Measurements from ENCODE around the gene CNPPD1. TPM values are rescaled to one million over a fixed set of nuclear protein-coding genes. Genes with fewer than 3 reads are reported as not detected.

Gene CNPPD1
- total RNA-seq, 1 experiment from 2014 or later = 38.2 TPM

DNA sequence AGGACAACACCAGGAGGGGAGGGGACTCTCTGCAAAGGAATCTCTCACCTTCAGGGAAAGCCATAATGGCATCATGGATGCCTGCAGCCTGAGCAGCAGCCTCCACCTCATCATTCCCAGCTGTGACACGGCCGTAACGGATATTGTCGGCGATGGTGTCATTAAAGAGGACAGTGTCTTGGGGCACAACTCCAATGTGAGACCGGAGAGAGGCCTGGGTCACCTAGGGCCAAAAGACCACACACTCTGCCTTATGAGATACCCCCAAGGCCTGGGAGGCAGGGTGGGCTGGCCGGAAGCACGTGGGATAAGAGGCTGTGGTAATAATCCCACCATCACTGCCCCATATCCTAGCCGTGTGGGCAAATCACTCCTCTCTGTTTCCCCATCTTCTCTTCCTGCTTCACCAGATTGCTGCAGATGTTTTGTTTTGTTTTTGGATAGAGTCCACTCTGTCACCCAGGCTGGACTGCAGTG lies 34.2 kb upstream of the CNPPD1 start:
- no peak overlapping the region for H3K9ac ChIP-seq (ENCODE audit: low read length)
- no peaks in the 10 kb centered on the region for H3K9me2 ChIP-seq (replicated peaks; ENCODE audit: low read length)
- peaks cover 19% of the 10 kb centered on the region for H3K4me1 ChIP-seq (ENCODE audit: insufficient read depth, low read length)
- H3K79me2 ChIP-seq (ENCODE audit: low read length) = peaks cover 6% of the 10 kb centered on the region; the same call in 1 of the 2 replicates
- no peak overlapping the region for H2AFZ ChIP-seq (ENCODE audit: low read length)
- BruUV-seq (replicated peaks) = no TSS peak
- peak; percentile 0 for DNase-seq
- no peaks in the 10 kb centered on the region for H3F3A ChIP-seq (ENCODE audit: low read length, unreplicated experiment)
- no peak for ATAC-seq
- H3K27ac ChIP-seq (ENCODE audit: low read length) = no peak overlapping the region
- CTCF ChIA-PET = interaction anchor here (0.6 kb wide), 1 partner anchor 94 kb away, joined by 3 read pairs; no protein-coding TSS in a partner anchor
- TF ChIP-seq, protein P1, sequence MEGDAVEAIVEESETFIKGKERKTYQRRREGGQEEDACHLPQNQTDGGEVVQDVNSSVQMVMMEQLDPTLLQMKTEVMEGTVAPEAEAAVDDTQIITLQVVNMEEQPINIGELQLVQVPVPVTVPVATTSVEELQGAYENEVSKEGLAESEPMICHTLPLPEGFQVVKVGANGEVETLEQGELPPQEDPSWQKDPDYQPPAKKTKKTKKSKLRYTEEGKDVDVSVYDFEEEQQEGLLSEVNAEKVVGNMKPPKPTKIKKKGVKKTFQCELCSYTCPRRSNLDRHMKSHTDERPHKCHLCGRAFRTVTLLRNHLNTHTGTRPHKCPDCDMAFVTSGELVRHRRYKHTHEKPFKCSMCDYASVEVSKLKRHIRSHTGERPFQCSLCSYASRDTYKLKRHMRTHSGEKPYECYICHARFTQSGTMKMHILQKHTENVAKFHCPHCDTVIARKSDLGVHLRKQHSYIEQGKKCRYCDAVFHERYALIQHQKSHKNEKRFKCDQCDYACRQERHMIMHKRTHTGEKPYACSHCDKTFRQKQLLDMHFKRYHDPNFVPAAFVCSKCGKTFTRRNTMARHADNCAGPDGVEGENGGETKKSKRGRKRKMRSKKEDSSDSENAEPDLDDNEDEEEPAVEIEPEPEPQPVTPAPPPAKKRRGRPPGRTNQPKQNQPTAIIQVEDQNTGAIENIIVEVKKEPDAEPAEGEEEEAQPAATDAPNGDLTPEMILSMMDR (conservative IDR thresholded peaks at IDR 0.05; ENCODE audit: low read depth, low read length) = no peak
- no peak for TF ChIP-seq EZH2 (IDR thresholded peaks at IDR 0.05; ENCODE audit: low read length, unreplicated experiment)
- TF ChIP-seq EZH2phosphoT487 (IDR thresholded peaks at IDR 0.05; ENCODE audit: borderline replicate concordance, low read length) = no peak
- H3K9me3 ChIP-seq (ENCODE audit: low read length) = no peaks in the 10 kb centered on the region
- POLR2A ChIA-PET (ENCODE audit: unreplicated experiment) = no interaction called here
- no peak overlapping the region for H3K4me2 ChIP-seq (ENCODE audit: low read length)
- H3K36me3 ChIP-seq (ENCODE audit: low read depth, low read length) = peaks cover 4% of the 10 kb centered on the region
- H4K20me1 ChIP-seq (ENCODE audit: low read length) = no peaks in the 10 kb centered on the region
- no peaks in the 10 kb centered on the region for H3K27me3 ChIP-seq (ENCODE audit: low read length)
- no peak overlapping the region for H3K4me3 ChIP-seq (ENCODE audit: low read length)
- intact Hi-C loops (cut with micrococcal nuclease) = loop anchor here (1.0 kb wide), 1 partner anchor 51 kb away; the partner anchor contains the start of gene NHEJ1

DNA sequence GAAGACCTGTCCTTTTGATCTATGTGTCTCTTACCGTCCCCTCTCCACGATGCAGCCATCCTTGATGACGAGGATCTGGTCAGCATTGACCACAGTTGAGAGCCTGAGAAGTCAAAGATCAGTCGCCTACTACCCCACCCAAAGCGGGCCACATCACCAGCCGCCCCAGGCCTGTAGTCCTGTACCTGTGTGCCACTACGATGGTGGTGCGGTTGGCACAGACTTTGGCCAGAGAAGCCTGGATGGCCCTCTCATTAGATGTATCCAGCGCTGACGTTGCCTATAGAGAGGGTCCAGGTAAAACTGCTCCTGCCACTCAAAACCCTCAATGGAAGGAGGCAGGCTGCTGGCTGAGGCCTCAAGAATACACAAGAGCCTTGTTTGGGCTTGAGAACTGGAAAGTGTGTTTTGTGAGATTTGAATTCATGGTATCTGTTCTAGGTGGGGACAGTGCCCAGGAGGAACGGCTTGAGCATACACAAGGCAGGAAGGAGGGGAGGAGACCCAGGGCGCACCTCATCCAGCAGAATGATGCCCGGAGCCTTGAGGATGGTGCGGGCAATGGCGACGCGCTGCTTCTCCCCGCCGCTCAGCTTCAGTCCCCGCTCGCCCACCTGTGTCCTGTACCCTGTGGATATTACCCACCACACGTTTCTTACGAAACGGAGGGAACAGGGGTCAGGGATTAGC lies 33.6 kb upstream of the CNPPD1 start:
- H3K9ac ChIP-seq (ENCODE audit: low read length) = no peak overlapping the region

More for the DNA sequence above, 33.6 kb upstream of the CNPPD1 start:
- POLR2A ChIA-PET (ENCODE audit: unreplicated experiment) = no interaction called here
- TF ChIP-seq, protein P1 (conservative IDR thresholded peaks at IDR 0.05; ENCODE audit: low read depth, low read length) = no peak
- TF ChIP-seq EZH2phosphoT487 (IDR thresholded peaks at IDR 0.05; ENCODE audit: borderline replicate concordance, low read length) (no peak), EZH2 (IDR thresholded peaks at IDR 0.05; ENCODE audit: low read length, unreplicated experiment) (no peak)
- Histone ChIP-seq H2AFZ (ENCODE audit: low read length) (no peak overlapping the region), H3F3A (ENCODE audit: low read length, unreplicated experiment) (no peaks in the 10 kb centered on the region), H3K36me3 (ENCODE audit: low read depth, low read length) (peaks cover 4% of the 10 kb centered on the region), H3K27me3 (ENCODE audit: low read length) (no peaks in the 10 kb centered on the region), H3K4me1 (ENCODE audit: insufficient read depth, low read length) (peaks cover 20% of the 10 kb centered on the region), H4K20me1 (ENCODE audit: low read length) (no peaks in the 10 kb centered on the region), H3K9me2 (replicated peaks; ENCODE audit: low read length) (no peaks in the 10 kb centered on the region), H3K79me2 (ENCODE audit: low read length) (peaks cover 5% of the 10 kb centered on the region; the same call in 1 of the 2 replicates), H3K4me3 (ENCODE audit: low read length) (no peak overlapping the region), H3K27ac (ENCODE audit: low read length) (no peak overlapping the region), H3K9me3 (ENCODE audit: low read length) (no peaks in the 10 kb centered on the region), H3K4me2 (ENCODE audit: low read length) (no peak overlapping the region)
- no TSS peak for BruUV-seq (replicated peaks)
- intact Hi-C loops (cut with micrococcal nuclease) = no loop called here
- CTCF ChIA-PET = no interaction called here
- DNase-seq = peak; percentile 1
- no peak for ATAC-seq
